ENCODE measurements around the gene RPL29. TPM values are rescaled to one million over a fixed set of nuclear protein-coding genes. Genes with fewer than 3 reads are reported as not detected.
A peak's percentile ranks its signal among the peaks of the same experiment; 100 is the strongest.

RPL29 gene
- total RNA-seq, 2 donors from 2014 or later = 1,359 to 1,493 TPM

DNA sequence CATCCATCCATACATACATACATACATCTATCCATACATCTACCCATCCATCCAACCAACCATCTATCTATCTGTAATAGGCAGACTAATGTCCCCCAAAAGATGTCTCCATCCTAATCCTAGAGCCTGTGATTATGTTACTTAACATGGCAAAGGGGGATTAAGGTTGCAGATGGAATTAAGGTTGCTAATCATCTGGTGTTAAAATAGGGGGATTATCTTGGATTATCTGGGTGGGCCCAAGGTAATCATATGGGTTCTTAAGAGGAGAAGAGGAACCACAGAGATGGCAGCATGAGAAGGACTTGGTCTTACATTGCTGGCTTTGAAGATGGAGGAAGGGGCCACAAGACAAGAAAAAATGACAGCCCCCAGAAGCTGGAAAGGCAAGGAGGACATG, 14.7 kb upstream of the RPL29 start:
- no peak for DNase-seq
- H3K4me1 Mint-ChIP-seq = peaks cover 6% of the 10 kb centered on the region
- no peaks in the 10 kb centered on the region for H3K27me3 Mint-ChIP-seq
- no peak overlapping the region for H3K27ac Mint-ChIP-seq
- H3K36me3 Mint-ChIP-seq (ENCODE audit: low read depth) = no peaks in the 10 kb centered on the region
- no peaks in the 10 kb centered on the region for H3K9me3 ChIP-seq (ENCODE audit: control insufficient read depth, low read length, poor library complexity, severe bottlenecking)
- ATAC-seq = no peak
- H3K4me3 Mint-ChIP-seq = no peak overlapping the region

DNA sequence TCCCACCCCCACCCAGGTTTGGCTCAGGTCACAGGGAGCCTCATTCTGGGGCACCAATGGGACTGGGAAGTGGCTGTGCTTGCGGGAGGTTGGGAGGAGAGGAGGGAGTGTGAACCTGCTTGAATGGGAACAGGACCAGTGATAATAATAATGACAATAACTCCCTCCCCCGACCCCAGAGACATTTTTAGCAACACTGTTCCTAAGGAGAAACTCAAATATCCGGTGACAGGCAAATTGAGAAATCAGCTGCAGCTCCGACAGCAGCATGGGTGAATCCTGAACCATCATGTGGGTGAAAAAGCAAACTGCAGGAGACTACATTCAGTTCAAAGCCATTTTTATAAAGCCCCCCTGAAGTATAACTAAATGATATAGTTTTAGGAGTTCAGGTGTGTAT, 11.6 kb upstream of the RPL29 start:
- H3K27ac Mint-ChIP-seq = no peak overlapping the region
- H3K4me1 Mint-ChIP-seq = peaks cover 4% of the 10 kb centered on the region
- no peaks in the 10 kb centered on the region for H3K27me3 Mint-ChIP-seq
- no peak for DNase-seq
- no peak for ATAC-seq
- H3K9me3 ChIP-seq (ENCODE audit: control insufficient read depth, low read length, poor library complexity, severe bottlenecking) = no peaks in the 10 kb centered on the region
- H3K36me3 Mint-ChIP-seq (ENCODE audit: low read depth) = no peaks in the 10 kb centered on the region
- no peak overlapping the region for H3K4me3 Mint-ChIP-seq

- Mint-ChIP-seq H3K4me3 (no peak overlapping the region), H3K36me3 (ENCODE audit: low read depth) (no peaks in the 10 kb centered on the region), H3K27ac (no peak overlapping the region), H3K27me3 (no peaks in the 10 kb centered on the region), H3K4me1 (peaks cover 6% of the 10 kb centered on the region)
- no peak for ATAC-seq
- no peak for DNase-seq
- no peaks in the 10 kb centered on the region for H3K9me3 ChIP-seq (ENCODE audit: control insufficient read depth, low read length, poor library complexity, severe bottlenecking)
Observed at GRCh38 chr3:52006820-52007133, 11.1 kb upstream of the RPL29 start.

DNA sequence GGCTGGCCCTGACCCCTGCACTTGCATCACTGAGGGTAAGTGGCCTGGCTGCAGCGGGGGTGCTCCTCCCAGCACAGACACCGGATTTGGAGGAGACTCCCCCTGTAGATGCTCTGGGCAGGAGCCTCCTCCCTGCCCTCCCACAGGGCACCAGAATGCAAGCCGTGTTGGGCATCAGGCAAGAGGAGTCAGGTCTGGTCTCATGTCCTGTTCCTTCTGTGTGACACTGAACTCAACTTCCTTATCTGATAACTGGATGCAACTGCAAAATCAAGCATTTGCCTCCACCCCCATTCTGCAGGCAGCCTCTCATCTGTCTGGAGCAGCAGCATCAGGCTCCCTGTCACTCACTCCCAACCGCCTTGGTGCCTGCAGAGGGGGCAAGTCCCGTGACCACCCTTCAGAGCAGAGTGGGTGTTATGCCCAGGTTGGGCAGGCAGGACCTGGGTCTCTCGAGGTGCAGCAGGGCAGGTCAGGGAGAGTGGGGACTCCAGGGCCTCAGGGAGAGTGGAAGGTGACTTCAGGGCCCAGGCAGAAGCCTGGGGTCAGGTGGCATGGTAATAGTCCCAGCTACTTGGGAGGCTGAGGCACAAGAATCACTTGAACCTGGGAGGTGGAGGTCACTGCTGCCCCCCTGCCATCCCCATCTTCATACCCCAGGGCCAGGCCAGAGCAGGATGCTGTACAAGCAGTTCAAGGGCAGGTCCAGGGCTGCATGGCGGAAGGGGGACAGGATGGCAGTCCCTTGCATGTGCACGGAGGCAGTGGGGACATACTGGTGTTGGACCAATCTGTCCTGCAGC, 10.5 kb upstream of the RPL29 start:
- DNase-seq = no peak
- Mint-ChIP-seq H3K36me3 (ENCODE audit: low read depth) (no peaks in the 10 kb centered on the region), H3K27ac (peak overlapping the region; percentile 45), H3K4me3 (no peak overlapping the region), H3K27me3 (no peaks in the 10 kb centered on the region), H3K4me1 (peaks cover 10% of the 10 kb centered on the region)
- no peak for ATAC-seq
- no peaks in the 10 kb centered on the region for H3K9me3 ChIP-seq (ENCODE audit: control insufficient read depth, low read length, poor library complexity, severe bottlenecking)

DNA sequence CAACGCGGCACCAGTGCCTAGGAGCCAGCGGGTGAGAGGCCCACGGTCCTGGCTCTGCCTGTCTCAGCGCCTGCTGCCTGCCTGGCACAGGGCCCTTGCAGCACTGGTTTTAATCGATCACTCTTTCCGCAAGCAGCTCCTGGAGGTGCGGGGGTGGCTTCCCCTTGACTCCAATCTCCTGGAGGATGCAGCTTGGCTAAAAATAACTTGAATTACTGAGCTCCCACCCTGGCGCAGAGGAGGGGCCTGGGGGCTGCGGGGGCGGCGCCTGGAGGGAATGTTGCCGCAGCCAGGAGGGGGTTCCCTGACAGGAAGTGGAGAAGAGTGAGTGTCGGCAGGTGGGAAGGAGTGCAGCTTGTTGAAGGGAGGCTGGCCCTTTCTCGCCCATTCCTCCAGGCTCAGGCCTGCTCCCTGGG, 9.9 kb upstream of the RPL29 start:
- no peaks in the 10 kb centered on the region for H3K36me3 Mint-ChIP-seq (ENCODE audit: low read depth)
- H3K4me1 Mint-ChIP-seq = peaks cover 10% of the 10 kb centered on the region
- no peaks in the 10 kb centered on the region for H3K27me3 Mint-ChIP-seq
- H3K9me3 ChIP-seq (ENCODE audit: control insufficient read depth, low read length, poor library complexity, severe bottlenecking) = no peaks in the 10 kb centered on the region
- DNase-seq (no peak), ATAC-seq (no peak)
- no peak overlapping the region for H3K4me3 Mint-ChIP-seq
- H3K27ac Mint-ChIP-seq = peak overlapping the region; percentile 45

- Mint-ChIP-seq H3K36me3 (ENCODE audit: low read depth) (no peaks in the 10 kb centered on the region), H3K27ac (peak overlapping the region; percentile 45), H3K4me3 (peak overlapping the region; percentile 68), H3K27me3 (no peaks in the 10 kb centered on the region), H3K4me1 (peaks cover 10% of the 10 kb centered on the region)
- DNase-seq = no peak
- H3K9me3 ChIP-seq (ENCODE audit: control insufficient read depth, low read length, poor library complexity, severe bottlenecking) = no peaks in the 10 kb centered on the region
- ATAC-seq = no peak
Observed at GRCh38 chr3:52004906-52005395, 9.3 kb upstream of the RPL29 start.

- Mint-ChIP-seq H3K27ac (no peak overlapping the region), H3K4me1 (peaks cover 10% of the 10 kb centered on the region), H3K27me3 (no peaks in the 10 kb centered on the region), H3K4me3 (no peak overlapping the region), H3K36me3 (ENCODE audit: low read depth) (no peaks in the 10 kb centered on the region)
- no peak for DNase-seq
- no peak for ATAC-seq
- no peaks in the 10 kb centered on the region for H3K9me3 ChIP-seq (ENCODE audit: control insufficient read depth, low read length, poor library complexity, severe bottlenecking)
Observed at GRCh38 chr3:52004163-52004787, 8.6 kb upstream of the RPL29 start.

DNA sequence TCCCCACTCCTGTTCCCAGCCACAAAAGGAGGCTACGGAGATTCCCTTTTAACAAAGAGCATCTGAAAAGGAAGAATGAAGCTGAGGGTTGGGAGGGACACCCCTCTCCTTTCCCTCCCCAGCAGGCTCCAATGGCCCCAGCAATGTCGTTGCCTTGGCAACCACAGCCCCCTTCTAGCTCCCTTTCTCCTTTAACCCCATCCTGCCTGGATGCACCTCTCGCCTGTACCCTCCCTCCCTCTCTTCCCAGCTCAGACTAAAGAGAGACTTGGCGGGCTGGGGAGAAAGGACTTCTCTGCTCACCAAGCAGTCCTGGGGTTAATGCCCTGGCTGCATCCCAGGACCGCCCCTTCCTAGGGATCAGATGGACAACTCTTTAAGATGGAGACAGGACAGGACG, 7.1 kb upstream of the RPL29 start:
- no peaks in the 10 kb centered on the region for H3K36me3 Mint-ChIP-seq (ENCODE audit: low read depth)
- no peak for ATAC-seq

GRCh38 chr3:52001443-52001974, 5.8 kb upstream of the RPL29 start:
- Mint-ChIP-seq H3K27me3 (no peaks in the 10 kb centered on the region), H3K36me3 (ENCODE audit: low read depth) (no peaks in the 10 kb centered on the region), H3K4me1 (peaks cover 18% of the 10 kb centered on the region), H3K27ac (no peak overlapping the region), H3K4me3 (no peak overlapping the region)
- ATAC-seq (peak; percentile 97), DNase-seq (peak; percentile 77 to 83 (median 80))
- no peaks in the 10 kb centered on the region for H3K9me3 ChIP-seq (ENCODE audit: control insufficient read depth, low read length, poor library complexity, severe bottlenecking)

More for the DNA sequence above, 7.1 kb upstream of the RPL29 start:
- no peaks in the 10 kb centered on the region for H3K9me3 ChIP-seq (ENCODE audit: control insufficient read depth, low read length, poor library complexity, severe bottlenecking)
- Mint-ChIP-seq H3K27me3 (no peaks in the 10 kb centered on the region), H3K4me3 (no peak overlapping the region), H3K27ac (peak overlapping the region; percentile 47), H3K4me1 (peaks cover 12% of the 10 kb centered on the region)
- no peak for DNase-seq

- ATAC-seq (no peak), DNase-seq (no peak)
- no peaks in the 10 kb centered on the region for H3K9me3 ChIP-seq (ENCODE audit: control insufficient read depth, low read length, poor library complexity, severe bottlenecking)
- Mint-ChIP-seq H3K4me1 (peaks cover 23% of the 10 kb centered on the region), H3K4me3 (no peak overlapping the region), H3K36me3 (ENCODE audit: low read depth) (peaks cover 2% of the 10 kb centered on the region), H3K27me3 (no peaks in the 10 kb centered on the region), H3K27ac (no peak overlapping the region)
Observed at GRCh38 chr3:51999846-52000245, 4.2 kb upstream of the RPL29 start.

DNA sequence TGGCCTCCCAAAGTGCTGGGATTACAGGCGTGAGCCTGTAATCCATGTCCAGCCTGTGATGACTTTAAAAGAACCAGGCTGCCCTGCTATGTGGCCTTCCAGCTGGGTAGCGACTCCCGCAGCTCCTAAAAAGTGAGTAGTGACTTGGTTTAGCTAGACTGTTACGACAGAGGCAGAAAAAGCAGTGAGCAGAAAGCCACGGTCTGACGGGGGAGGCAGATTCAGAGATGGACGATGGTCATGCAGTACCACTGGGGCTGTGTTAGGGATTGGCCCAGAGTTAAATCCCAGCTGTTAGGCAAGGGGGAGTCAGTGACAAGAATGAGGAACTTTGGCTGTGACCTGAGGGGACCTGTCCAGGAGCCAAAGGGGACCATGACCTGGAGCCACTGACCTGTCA, 3.1 kb upstream of the RPL29 start:
- H3K36me3 Mint-ChIP-seq (ENCODE audit: low read depth) = peaks cover 2% of the 10 kb centered on the region
- no peaks in the 10 kb centered on the region for H3K9me3 ChIP-seq (ENCODE audit: control insufficient read depth, low read length, poor library complexity, severe bottlenecking)
- H3K27me3 Mint-ChIP-seq = no peaks in the 10 kb centered on the region
- no peak for ATAC-seq
- no peak overlapping the region for H3K4me3 Mint-ChIP-seq
- DNase-seq = no peak
- peaks cover 26% of the 10 kb centered on the region for H3K4me1 Mint-ChIP-seq
- H3K27ac Mint-ChIP-seq = no peak overlapping the region

- peaks cover 2% of the 10 kb centered on the region for H3K36me3 Mint-ChIP-seq (ENCODE audit: low read depth)
- DNase-seq (no peak), ATAC-seq (no peak)
- peak overlapping the region; percentile 45 for H3K27ac Mint-ChIP-seq
- no peaks in the 10 kb centered on the region for H3K9me3 ChIP-seq (ENCODE audit: control insufficient read depth, low read length, poor library complexity, severe bottlenecking)
- peaks cover 26% of the 10 kb centered on the region for H3K4me1 Mint-ChIP-seq
- no peaks in the 10 kb centered on the region for H3K27me3 Mint-ChIP-seq
- no peak overlapping the region for H3K4me3 Mint-ChIP-seq
Observed at GRCh38 chr3:51997935-51998596, 2.4 kb upstream of the RPL29 start.

DNA sequence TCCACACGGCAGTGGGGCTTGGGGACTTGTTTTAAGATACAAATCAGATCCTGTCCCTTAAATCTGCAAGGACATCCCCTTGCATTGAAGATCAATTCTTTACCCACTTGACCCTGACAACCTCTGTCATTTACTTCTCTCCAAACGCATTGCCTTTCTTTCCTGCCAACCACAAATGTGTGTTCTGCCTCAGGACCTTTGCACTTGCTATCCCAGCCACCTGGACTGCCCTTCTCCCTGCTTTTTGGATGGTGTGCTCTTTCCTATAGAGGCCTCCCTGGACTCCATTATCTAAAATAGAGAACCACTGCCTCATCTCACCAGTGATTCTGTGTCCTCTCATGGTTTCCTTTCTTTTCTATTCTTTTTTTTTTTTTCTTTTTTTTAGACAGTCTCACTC, 1.5 kb upstream of the RPL29 start:
- H3K4me3 Mint-ChIP-seq = peak overlapping the region; percentile 67
- DNase-seq (no peak), ATAC-seq (no peak)
- H3K36me3 Mint-ChIP-seq (ENCODE audit: low read depth) = peaks cover 2% of the 10 kb centered on the region
- H3K4me1 Mint-ChIP-seq = peaks cover 26% of the 10 kb centered on the region
- H3K27me3 Mint-ChIP-seq = no peaks in the 10 kb centered on the region
- no peaks in the 10 kb centered on the region for H3K9me3 ChIP-seq (ENCODE audit: control insufficient read depth, low read length, poor library complexity, severe bottlenecking)
- peak overlapping the region; percentile 45 for H3K27ac Mint-ChIP-seq
